PFSK-1 (cell line): ENCODE data around the gene KRT27.

ENCODE experiments used
- POLR2AphosphoS5 ChIP-seq: IDR thresholded peaks from 2 replicates; pipeline ENCODE4 v1.6.1; 2012; ENCODE audit warnings: low read depth, mild to moderate bottlenecking, control low read depth, low read length, moderate library complexity
- REST ChIP-seq, 2 experiments: IDR thresholded peaks; 2 replicates each; pipeline versions ENCODE4 v1.6.1 to v1.8.0; 2011 to 2012; ENCODE audit warnings: low read depth in 2 of 2, low read length in 2 of 2, control low read depth in 1 of 2, inconsistent platforms in 1 of 2, mild to moderate bottlenecking in 1 of 2, moderate library complexity in 1 of 2; ENCODE audit not compliant: insufficient read depth in 1 of 2
- SIN3A ChIP-seq: IDR thresholded peaks from 2 replicates; pipeline ENCODE4 v1.6.1; 2012; ENCODE audit warnings: mild to moderate bottlenecking, low read length, moderate library complexity, borderline replicate concordance; ENCODE audit not compliant: insufficient read depth

- no peak for TF ChIP-seq POLR2AphosphoS5
- no peak for TF ChIP-seq SIN3A
- TF ChIP-seq REST (IDR thresholded peaks at IDR 0.05; ENCODE audit: insufficient read depth in 1 of 2, low read depth in 2 of 2, low read length in 2 of 2): no peak
Observed at GRCh38 chr17:40791787-40792436, 9.6 kb upstream of the KRT27 start.
